A673 (cell line): ENCODE data around the gene CACNA2D1. TPM values are rescaled to one million over a fixed set of nuclear protein-coding genes. Genes with fewer than 3 reads are reported as not detected.

Experiments used
- BruUV-seq: library from RNA; stranded (reverse); fragments of 400-500 nt; replicated peaks from 2 replicates; lab custom pipeline; 2021; lab: Mats Ljungman, UMichigan
- CTCF ChIA-PET: fragments of 300-600 bp; sonication (Branson Sonifier 250); formaldehyde crosslinking; loops from one replicate; lab custom pipeline; 2022; ENCODE audit warnings: antibody characterized with exemption; lab: Charles Lee
- POLR2A ChIA-PET: fragments of 300-600 bp; sonication (Branson Sonifier 250); formaldehyde crosslinking; loops from one replicate; lab custom pipeline; 2022; ENCODE audit warnings: antibody characterized with exemption; ENCODE audit not compliant: low non-redundant PET; lab: Charles Lee
- DNase-seq: peaks from one replicate; pipeline ENCODE4 v3.0.0-alpha.2; 2015; ENCODE audit warnings: low spot score
- H3K27ac ChIP-seq: fragments of 200-600 bp; sonication (generic); 2 replicates; pipeline ENCODE4 v1.5.1; 2016; ENCODE audit warnings: mixed run types, low read depth, mild to moderate bottlenecking, mixed read lengths, antibody characterized with exemption, low read length; ENCODE audit not compliant: poor library complexity, severe bottlenecking
- H3K27me3 ChIP-seq: fragments of 200-600 bp; sonication (generic); replicated peaks from 2 replicates; pipeline ENCODE4 v1.6.1; 2017; ENCODE audit warnings: mixed run types, low read depth, mild to moderate bottlenecking, mixed read lengths, antibody characterized with exemption, low read length; ENCODE audit not compliant: insufficient read depth, poor library complexity
- H3K36me3 ChIP-seq: fragments of 200-600 bp; sonication (generic); 2 replicates; pipeline ENCODE4 v1.6.1; 2016; ENCODE audit warnings: mixed run types, mild to moderate bottlenecking, mixed read lengths, antibody characterized with exemption, low read length; ENCODE audit not compliant: insufficient read depth, poor library complexity, severe bottlenecking
- H3K4me1 ChIP-seq: fragments of 200-600 bp; sonication (generic); 2 replicates; pipeline ENCODE4 v1.6.1; 2017; ENCODE audit warnings: mixed run types, mild to moderate bottlenecking, mixed read lengths, antibody characterized with exemption, low read length; ENCODE audit not compliant: insufficient read depth, poor library complexity, severe bottlenecking
- H3K4me3 ChIP-seq: fragments of 200-600 bp; sonication (generic); 2 replicates; pipeline ENCODE4 v1.5.1; 2016; ENCODE audit warnings: low read depth, mixed run types, mild to moderate bottlenecking, mixed read lengths, low read length; ENCODE audit not compliant: poor library complexity, severe bottlenecking
- H3K9me3 ChIP-seq: fragments of 200-600 bp; sonication (generic); 2 replicates; pipeline ENCODE4 v1.6.1; 2016; ENCODE audit warnings: mixed run types, low read depth, mild to moderate bottlenecking, mixed read lengths, antibody characterized with exemption, low read length; ENCODE audit not compliant: poor library complexity, severe bottlenecking
- EZH2 ChIP-seq: fragments of 200-600 bp; sonication (generic); IDR thresholded peaks from 2 replicates; pipeline ENCODE4 v1.6.1; 2017; ENCODE audit warnings: borderline replicate concordance, low read depth, mild to moderate bottlenecking, mixed read lengths, antibody characterized with exemption, low read length; ENCODE audit not compliant: poor library complexity, severe bottlenecking
- intact Hi-C: fragments of 100-400 bp; cut with micrococcal nuclease; formaldehyde crosslinking; loops from one replicate; pipeline ENCODE4 v1.10.0; 2022; ENCODE audit not compliant: unreplicated experiment
- total RNA-seq: library from RNA; stranded (reverse); gene quantifications from 2 replicates; pipeline ENCODE4 v1.2.3, GENCODE V29; 2021
- TF ChIP-seq, protein P1 (sequence below): fragments of 300-800, 200-600 bp; sonication (generic); conservative IDR thresholded peaks from 2 replicates; pipeline ENCODE4 v1.5.1; 2017; ENCODE audit warnings: low read depth, mild to moderate bottlenecking, antibody characterized with exemption, low read length, moderate library complexity, mixed read lengths

Gene CACNA2D1
- total RNA-seq, 1 experiment from 2014 or later = 49.1 TPM

DNA sequence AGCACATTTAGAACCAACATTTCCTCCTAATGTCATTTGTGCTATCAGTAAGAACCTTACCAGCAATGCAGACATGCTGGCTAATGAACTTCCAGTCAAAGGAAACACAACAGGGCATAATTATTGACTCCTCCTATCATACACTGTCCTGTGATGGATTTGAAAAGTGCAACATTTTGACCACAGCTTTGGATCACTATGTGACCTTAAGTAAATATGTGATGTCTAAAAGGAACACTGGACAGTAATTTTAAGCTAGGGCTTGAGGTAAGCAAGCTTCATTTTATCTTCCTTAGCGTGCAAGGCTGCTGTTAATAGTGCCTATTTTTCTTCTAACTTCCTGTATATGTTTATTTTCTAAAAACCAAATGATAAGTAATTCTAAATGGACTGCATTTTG lies 433.2 kb downstream of the CACNA2D1 start:
- no peak for DNase-seq
- Histone ChIP-seq H3K27ac (no peak overlapping the region), H3K9me3 (no peaks in the 10 kb centered on the region), H3K4me3 (no peak overlapping the region), H3K36me3 (peaks cover 6% of the 10 kb centered on the region), H3K4me1 (no peaks in the 10 kb centered on the region), H3K27me3 (no peaks in the 10 kb centered on the region)
- no TSS peak for BruUV-seq
- TF ChIP-seq EZH2 = no peak
- TF ChIP-seq, protein P1, sequence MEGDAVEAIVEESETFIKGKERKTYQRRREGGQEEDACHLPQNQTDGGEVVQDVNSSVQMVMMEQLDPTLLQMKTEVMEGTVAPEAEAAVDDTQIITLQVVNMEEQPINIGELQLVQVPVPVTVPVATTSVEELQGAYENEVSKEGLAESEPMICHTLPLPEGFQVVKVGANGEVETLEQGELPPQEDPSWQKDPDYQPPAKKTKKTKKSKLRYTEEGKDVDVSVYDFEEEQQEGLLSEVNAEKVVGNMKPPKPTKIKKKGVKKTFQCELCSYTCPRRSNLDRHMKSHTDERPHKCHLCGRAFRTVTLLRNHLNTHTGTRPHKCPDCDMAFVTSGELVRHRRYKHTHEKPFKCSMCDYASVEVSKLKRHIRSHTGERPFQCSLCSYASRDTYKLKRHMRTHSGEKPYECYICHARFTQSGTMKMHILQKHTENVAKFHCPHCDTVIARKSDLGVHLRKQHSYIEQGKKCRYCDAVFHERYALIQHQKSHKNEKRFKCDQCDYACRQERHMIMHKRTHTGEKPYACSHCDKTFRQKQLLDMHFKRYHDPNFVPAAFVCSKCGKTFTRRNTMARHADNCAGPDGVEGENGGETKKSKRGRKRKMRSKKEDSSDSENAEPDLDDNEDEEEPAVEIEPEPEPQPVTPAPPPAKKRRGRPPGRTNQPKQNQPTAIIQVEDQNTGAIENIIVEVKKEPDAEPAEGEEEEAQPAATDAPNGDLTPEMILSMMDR = no peak
- ChIA-PET CTCF (no interaction called here), POLR2A (no interaction called here)
- intact Hi-C loops = loop anchor here (10.0 kb wide), 1 partner anchor 296 kb away; no protein-coding TSS in a partner anchor

DNA sequence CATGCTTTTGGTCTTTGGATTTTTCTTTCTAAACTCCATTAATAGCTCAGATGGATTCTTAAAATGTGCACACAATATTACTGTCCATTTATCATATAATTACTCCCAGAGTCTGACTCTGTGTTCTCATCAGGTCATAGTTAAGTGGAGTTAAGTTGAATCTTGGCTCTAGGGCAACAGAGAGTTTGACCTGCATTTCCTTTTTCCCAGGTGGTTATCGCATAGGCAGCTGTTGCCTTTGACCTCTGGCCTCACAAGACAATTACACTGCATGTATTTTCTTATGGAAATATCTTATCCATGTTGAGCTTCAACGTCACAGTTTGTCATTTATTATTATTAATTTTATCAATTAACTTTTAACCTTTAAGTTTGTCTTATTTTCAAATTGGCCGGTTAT lies 436.3 kb downstream of the CACNA2D1 start:
- Histone ChIP-seq H3K4me1 (no peaks in the 10 kb centered on the region), H3K4me3 (no peak overlapping the region), H3K27ac (no peak overlapping the region), H3K27me3 (no peaks in the 10 kb centered on the region), H3K9me3 (no peaks in the 10 kb centered on the region), H3K36me3 (peaks cover 6% of the 10 kb centered on the region)
- DNase-seq = no peak
- ChIA-PET CTCF (no interaction called here), POLR2A (no interaction called here)
- BruUV-seq = no TSS peak
- TF ChIP-seq, protein P1 = no peak
- no peak for TF ChIP-seq EZH2
- intact Hi-C loops = no loop called here

DNA sequence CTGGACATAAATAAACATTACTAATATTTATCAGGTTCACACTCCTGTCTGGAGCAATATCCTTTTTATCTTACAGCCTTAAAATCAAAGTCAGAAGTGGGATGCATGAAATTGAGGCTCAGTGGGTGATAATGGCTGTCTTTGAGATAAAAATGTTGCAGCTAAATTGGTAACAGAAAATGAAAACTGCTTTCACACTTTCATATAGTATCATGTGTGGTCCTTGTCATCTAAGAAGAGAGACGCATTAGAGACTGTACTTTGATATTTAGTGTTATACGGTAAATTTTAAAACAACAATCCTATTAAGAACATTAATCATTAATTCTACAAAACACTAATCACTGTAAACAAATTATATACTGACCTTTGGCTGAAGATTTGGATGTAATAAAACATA lies 438.5 kb downstream of the CACNA2D1 start:
- DNase-seq = no peak
- BruUV-seq = no TSS peak
- CTCF ChIA-PET = no interaction called here
- H3K4me3 ChIP-seq = no peak overlapping the region
- no peaks in the 10 kb centered on the region for H3K36me3 ChIP-seq
- POLR2A ChIA-PET = no interaction called here
- no peaks in the 10 kb centered on the region for H3K9me3 ChIP-seq
- no peaks in the 10 kb centered on the region for H3K27me3 ChIP-seq
- no peak overlapping the region for H3K27ac ChIP-seq
- TF ChIP-seq, protein P1 = no peak
- no peak for TF ChIP-seq EZH2
- intact Hi-C loops = no loop called here
- no peaks in the 10 kb centered on the region for H3K4me1 ChIP-seq
